Activated T-cell treated with anti-CD3 and anti-CD28 coated beads, Interleukin-2, amount 50 U/mL, for 24 hours (primary cell): ENCODE measurements around the gene PGAP3.
"Not testable (repeated sequence)": the region's sequence is repeated elsewhere in the genome, so short reads cannot be mapped to it uniquely, and the experiment has no call there.

ENCODE experiments used
- DNase-seq: peaks from one replicate; pipeline ENCODE4 v3.0.0-alpha.2; 2020
- H3K27ac Mint-ChIP-seq: 2 replicates; pipeline ENCODE4 v1.8.0; 2020; ENCODE audit warnings: mild to moderate bottlenecking, mixed read lengths
- H3K27me3 Mint-ChIP-seq: 2 replicates; pipeline ENCODE4 v1.8.0; 2020; ENCODE audit warnings: mixed read lengths
- H3K36me3 Mint-ChIP-seq: 2 replicates; pipeline ENCODE4 v1.8.0; 2020; ENCODE audit warnings: low read depth, mixed read lengths
- H3K4me1 Mint-ChIP-seq: 2 replicates; pipeline ENCODE4 v1.8.0; 2020; ENCODE audit warnings: low read depth, mixed read lengths
- H3K4me3 Mint-ChIP-seq: 2 replicates; pipeline ENCODE4 v1.8.0; 2020; ENCODE audit warnings: mild to moderate bottlenecking, moderate library complexity, mixed read lengths
- H3K9me3 Mint-ChIP-seq: 2 replicates; pipeline ENCODE4 v1.8.0; 2020; ENCODE audit warnings: mixed read lengths

The PGAP3 gene

GRCh38 chr17:39704821-39705551 is 17.1 kb upstream of the PGAP3 start:
- peaks cover 23% of the 10 kb centered on the region for H3K27me3 Mint-ChIP-seq
- DNase-seq, result no peak
- H3K36me3 Mint-ChIP-seq, result no peaks in the 10 kb centered on the region
- no peaks in the 10 kb centered on the region for H3K9me3 Mint-ChIP-seq
- H3K4me3 Mint-ChIP-seq, result no peak overlapping the region
- H3K27ac Mint-ChIP-seq, result no peak overlapping the region
- peaks cover 17% of the 10 kb centered on the region for H3K4me1 Mint-ChIP-seq

DNA sequence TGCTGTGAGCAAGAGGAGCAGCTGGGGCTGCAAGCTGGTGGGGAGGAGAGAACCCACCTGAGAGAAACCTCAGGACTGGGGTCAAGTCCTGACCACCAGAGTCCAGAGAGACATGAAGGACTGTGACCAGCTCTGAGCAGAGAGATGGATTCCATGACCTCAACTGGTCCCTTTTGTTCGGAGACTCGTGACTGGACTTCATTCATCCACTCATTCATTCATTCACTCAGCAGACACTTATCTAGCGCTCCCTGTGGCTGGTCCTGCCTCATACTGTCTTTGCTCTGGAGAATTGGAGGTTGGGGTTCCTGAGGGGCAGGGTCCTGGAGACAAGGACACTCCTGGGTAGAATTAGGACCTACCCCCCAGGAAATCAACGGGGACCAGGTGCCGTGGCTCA is 16.1 kb upstream of the PGAP3 start:
- H3K27ac Mint-ChIP-seq, result no peak overlapping the region
- no peaks in the 10 kb centered on the region for H3K9me3 Mint-ChIP-seq
- H3K27me3 Mint-ChIP-seq, result peaks cover 33% of the 10 kb centered on the region
- H3K4me3 Mint-ChIP-seq, result no peak overlapping the region
- DNase-seq, result no peak
- H3K4me1 Mint-ChIP-seq, result peaks cover 21% of the 10 kb centered on the region
- H3K36me3 Mint-ChIP-seq, result no peaks in the 10 kb centered on the region

DNA sequence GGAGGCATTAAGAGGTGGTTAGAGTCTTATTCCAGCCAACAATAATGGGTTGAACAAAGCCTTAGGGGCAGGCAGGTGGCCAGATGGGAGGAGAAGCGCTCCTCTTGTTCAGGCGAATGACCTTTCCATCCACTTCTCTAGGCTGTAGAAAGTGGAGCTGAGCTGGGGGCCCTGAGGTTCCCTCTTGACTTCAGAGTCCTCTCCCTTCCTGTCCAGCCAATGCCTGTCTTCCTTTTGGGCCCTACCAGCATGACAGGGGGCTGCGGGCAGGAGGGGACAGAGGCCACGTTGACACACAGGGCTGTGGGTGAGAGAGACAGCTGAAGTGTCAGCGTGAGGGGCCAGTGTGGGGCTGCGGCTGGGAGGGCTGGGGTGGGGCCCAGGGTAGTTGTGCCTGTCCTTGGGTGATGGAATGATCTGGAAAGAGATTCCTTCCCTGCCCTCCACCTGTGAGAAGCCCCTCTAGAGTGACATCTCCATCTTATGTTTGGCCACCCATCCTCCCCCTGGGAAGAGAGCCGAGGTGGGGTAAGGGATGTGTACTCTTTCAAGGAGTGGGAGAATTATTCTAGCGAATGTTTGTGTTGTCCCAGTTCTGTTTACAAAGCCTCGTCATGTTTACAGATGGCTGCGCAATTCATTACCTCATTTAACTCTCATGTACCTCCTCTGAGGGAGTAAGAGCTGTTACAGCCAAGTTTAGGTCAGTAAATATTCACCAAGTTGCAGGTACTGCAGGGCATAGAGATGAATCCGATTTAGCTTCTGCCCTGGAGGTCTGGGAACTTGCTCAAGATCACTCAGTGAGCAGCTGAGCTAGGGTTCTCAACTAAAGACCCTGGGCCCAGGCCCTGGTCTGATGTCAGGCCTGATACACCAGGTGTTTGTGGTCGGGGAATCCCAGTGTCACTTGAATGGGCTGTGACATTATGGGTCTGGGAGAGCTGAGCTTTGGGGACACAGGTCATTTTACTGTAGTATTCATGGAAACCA is 15.3 kb upstream of the PGAP3 start:
- Mint-ChIP-seq H3K9me3 (no peaks in the 10 kb centered on the region), H3K36me3 (no peaks in the 10 kb centered on the region), H3K27me3 (peaks cover 40% of the 10 kb centered on the region), H3K27ac (no peak overlapping the region), H3K4me1 (peaks cover 21% of the 10 kb centered on the region), H3K4me3 (no peak overlapping the region)
- DNase-seq, result no peak

DNA sequence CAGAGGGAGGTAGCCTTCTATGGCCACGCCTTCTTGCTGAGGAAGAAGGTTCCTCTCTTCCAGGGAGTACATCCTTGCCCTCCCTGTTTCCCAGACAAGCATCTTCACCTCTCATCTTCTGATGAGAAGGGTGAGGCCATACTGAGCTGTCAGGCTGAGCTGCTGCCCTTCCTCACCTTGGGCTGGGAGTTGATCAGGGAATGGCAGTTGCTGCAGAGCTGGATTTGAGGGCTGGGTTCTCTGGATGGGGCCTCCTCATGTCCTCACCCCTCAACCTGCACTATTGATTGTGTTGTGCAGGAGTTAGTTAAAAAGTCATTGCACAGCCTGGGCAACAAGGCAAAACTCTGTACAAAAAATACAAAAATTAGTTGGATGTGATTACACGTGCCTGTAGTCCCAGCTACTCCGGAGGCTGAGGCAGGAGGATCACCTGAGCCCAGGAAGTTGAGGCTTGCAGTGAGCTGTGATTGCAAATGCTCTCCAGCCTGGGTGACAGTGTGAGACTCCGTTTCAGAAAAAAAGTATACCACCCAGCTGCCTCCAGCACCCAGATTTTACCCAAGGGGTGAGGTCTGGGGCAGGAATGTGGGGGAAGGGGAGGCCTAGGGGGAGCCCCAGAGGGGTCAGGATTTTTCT is 14.0 kb upstream of the PGAP3 start:
- no peak overlapping the region for H3K4me3 Mint-ChIP-seq
- no peak overlapping the region for H3K27ac Mint-ChIP-seq
- H3K27me3 Mint-ChIP-seq, result peaks cover 42% of the 10 kb centered on the region
- DNase-seq, result no peak
- no peaks in the 10 kb centered on the region for H3K36me3 Mint-ChIP-seq
- no peaks in the 10 kb centered on the region for H3K9me3 Mint-ChIP-seq
- H3K4me1 Mint-ChIP-seq, result peaks cover 14% of the 10 kb centered on the region

- peaks cover 42% of the 10 kb centered on the region for H3K27me3 Mint-ChIP-seq
- H3K36me3 Mint-ChIP-seq, result no peaks in the 10 kb centered on the region
- H3K9me3 Mint-ChIP-seq, result no peaks in the 10 kb centered on the region
- no peak overlapping the region for H3K27ac Mint-ChIP-seq
- H3K4me3 Mint-ChIP-seq, result no peak overlapping the region
- peaks cover 10% of the 10 kb centered on the region for H3K4me1 Mint-ChIP-seq
- no peak for DNase-seq
Measured at GRCh38 chr17:39701012-39701783, 13.3 kb upstream of the PGAP3 start.

GRCh38 chr17:39700148-39700987 is 12.5 kb upstream of the PGAP3 start:
- no peaks in the 10 kb centered on the region for H3K36me3 Mint-ChIP-seq
- H3K4me1 Mint-ChIP-seq, result peaks cover 10% of the 10 kb centered on the region
- no peak for DNase-seq
- H3K27me3 Mint-ChIP-seq, result peaks cover 42% of the 10 kb centered on the region
- no peaks in the 10 kb centered on the region for H3K9me3 Mint-ChIP-seq
- no peak overlapping the region for H3K27ac Mint-ChIP-seq
- no peak overlapping the region for H3K4me3 Mint-ChIP-seq

DNA sequence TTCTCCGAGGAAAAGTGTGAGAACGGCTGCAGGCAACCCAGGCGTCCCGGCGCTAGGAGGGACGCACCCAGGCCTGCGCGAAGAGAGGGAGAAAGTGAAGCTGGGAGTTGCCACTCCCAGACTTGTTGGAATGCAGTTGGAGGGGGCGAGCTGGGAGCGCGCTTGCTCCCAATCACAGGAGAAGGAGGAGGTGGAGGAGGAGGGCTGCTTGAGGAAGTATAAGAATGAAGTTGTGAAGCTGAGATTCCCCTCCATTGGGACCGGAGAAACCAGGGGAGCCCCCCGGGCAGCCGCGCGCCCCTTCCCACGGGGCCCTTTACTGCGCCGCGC is 11.9 kb upstream of the PGAP3 start, which contains the start of gene ERBB2:
TSS of gene ERBB2 (plus strand) at position 247 of the 330 bp plus-strand sequence. CDS start 175 bp downstream, outside the sequence.
- DNase-seq, result no peak
- peaks cover 42% of the 10 kb centered on the region for H3K27me3 Mint-ChIP-seq
- no peaks in the 10 kb centered on the region for H3K36me3 Mint-ChIP-seq
- H3K4me1 Mint-ChIP-seq, result peaks cover 10% of the 10 kb centered on the region
- no peaks in the 10 kb centered on the region for H3K9me3 Mint-ChIP-seq
- H3K4me3 Mint-ChIP-seq, result no peak within 1 kb of the TSS
- no peak within 1 kb of the TSS for H3K27ac Mint-ChIP-seq

GRCh38 chr17:39699157-39699817 is 11.4 kb upstream of the PGAP3 start:
- not testable (repeated sequence) for DNase-seq, H3K4me1 Mint-ChIP-seq, H3K36me3 Mint-ChIP-seq, H3K27ac Mint-ChIP-seq, H3K9me3 Mint-ChIP-seq, H3K4me3 Mint-ChIP-seq
- H3K27me3 Mint-ChIP-seq, result peaks cover 42% of the 10 kb centered on the region

DNA sequence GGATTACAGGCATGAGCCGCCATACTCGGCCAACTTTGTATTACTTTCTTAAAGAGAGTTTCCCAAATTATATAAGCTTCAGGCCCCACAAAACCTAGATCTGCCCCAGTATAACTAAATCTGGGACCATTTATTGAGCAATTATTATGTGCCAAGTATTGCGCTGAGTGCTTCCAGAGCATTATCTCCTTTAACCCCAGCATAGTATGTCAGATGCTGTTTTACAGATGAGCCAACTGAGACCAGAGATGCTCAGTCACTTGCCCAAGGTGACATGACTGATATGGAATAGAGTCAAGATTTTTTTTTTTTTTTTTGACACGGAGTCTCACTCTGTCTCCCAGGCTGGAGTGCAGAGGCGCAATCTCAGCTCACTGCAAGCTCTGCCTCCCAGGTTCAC is 10.1 kb upstream of the PGAP3 start:
- peaks cover 42% of the 10 kb centered on the region for H3K27me3 Mint-ChIP-seq
- DNase-seq, result no peak
- H3K4me3 Mint-ChIP-seq, result no peak overlapping the region
- H3K9me3 Mint-ChIP-seq, result no peaks in the 10 kb centered on the region
- peaks cover 10% of the 10 kb centered on the region for H3K4me1 Mint-ChIP-seq
- no peaks in the 10 kb centered on the region for H3K36me3 Mint-ChIP-seq
- H3K27ac Mint-ChIP-seq, result no peak overlapping the region

GRCh38 chr17:39696731-39697130 is 8.9 kb upstream of the PGAP3 start:
- no peaks in the 10 kb centered on the region for H3K9me3 Mint-ChIP-seq
- H3K4me3 Mint-ChIP-seq, result no peak overlapping the region
- DNase-seq, result no peak
- peaks cover 10% of the 10 kb centered on the region for H3K4me1 Mint-ChIP-seq
- peaks cover 32% of the 10 kb centered on the region for H3K27me3 Mint-ChIP-seq
- no peak overlapping the region for H3K27ac Mint-ChIP-seq
- no peaks in the 10 kb centered on the region for H3K36me3 Mint-ChIP-seq

- peaks cover 19% of the 10 kb centered on the region for H3K27me3 Mint-ChIP-seq
- no peak for DNase-seq
- H3K9me3 Mint-ChIP-seq, result no peaks in the 10 kb centered on the region
- no peak overlapping the region for H3K27ac Mint-ChIP-seq
- no peak overlapping the region for H3K4me3 Mint-ChIP-seq
- H3K4me1 Mint-ChIP-seq, result peaks cover 4% of the 10 kb centered on the region
- no peaks in the 10 kb centered on the region for H3K36me3 Mint-ChIP-seq
Measured at GRCh38 chr17:39695089-39695474, 7.2 kb upstream of the PGAP3 start.

DNA sequence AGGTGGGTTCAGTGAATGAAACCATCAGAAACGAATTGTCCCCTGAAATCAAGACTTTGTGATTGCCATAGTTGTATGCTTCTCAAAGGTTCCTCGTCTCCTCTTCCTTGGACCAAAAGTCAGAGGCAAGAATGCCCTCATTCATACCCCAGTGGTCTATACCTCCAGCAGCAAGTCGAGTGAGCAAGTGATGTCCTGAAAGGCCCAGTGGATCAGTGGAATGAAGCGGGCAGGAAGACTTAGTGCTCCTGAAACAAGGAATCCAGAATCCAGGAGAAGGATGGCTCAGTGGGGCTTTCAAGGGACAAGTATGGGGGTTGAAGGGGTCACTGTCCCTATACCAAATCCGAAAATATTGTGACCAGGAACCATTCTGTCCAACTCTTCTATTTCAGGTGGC is 6.7 kb upstream of the PGAP3 start:
- H3K4me3 Mint-ChIP-seq, result no peak overlapping the region
- DNase-seq, result no peak
- H3K9me3 Mint-ChIP-seq, result no peaks in the 10 kb centered on the region
- H3K36me3 Mint-ChIP-seq, result no peaks in the 10 kb centered on the region
- H3K27ac Mint-ChIP-seq, result no peak overlapping the region
- peaks cover 16% of the 10 kb centered on the region for H3K27me3 Mint-ChIP-seq
- H3K4me1 Mint-ChIP-seq, result peaks cover 2% of the 10 kb centered on the region

- Mint-ChIP-seq H3K36me3 (peaks cover 20% of the 10 kb centered on the region), H3K4me3 (peak overlapping the region; percentile 96), H3K9me3 (no peaks in the 10 kb centered on the region), H3K27ac (peak overlapping the region; percentile 98), H3K4me1 (peaks cover 21% of the 10 kb centered on the region), H3K27me3 (no peaks in the 10 kb centered on the region)
- DNase-seq, result no peak
Measured at GRCh38 chr17:39688945-39689344, 1.1 kb upstream of the PGAP3 start.
